SU-DHL-6 (cell line): ENCODE results near the gene SLC39A11.
"Not testable (repeated sequence)": the region's sequence is repeated elsewhere in the genome, so short reads cannot be mapped to it uniquely, and the experiment has no call there.

Source experiments
- H2AFZ ChIP-seq: fragments of 200-600 bp; sonication (generic); 2 replicates; pipeline ENCODE4 v1.6.1; 2014; ENCODE audit warnings: low read depth, mild to moderate bottlenecking, moderate library complexity, mixed read lengths, antibody characterized with exemption, low read length; ENCODE audit not compliant: severe bottlenecking
- H3F3A ChIP-seq: fragments of 200-600 bp; shearing (Covaris generic); 2 replicates; pipeline ENCODE4 v1.6.0; 2016; ENCODE audit warnings: antibody characterized with exemption, mild to moderate bottlenecking; ENCODE audit not compliant: insufficient read depth
- H3K27ac ChIP-seq: fragments of 200-600 bp; sonication (generic); 2 replicates; pipeline ENCODE4 v1.5.1; 2016; ENCODE audit warnings: low read depth, mild to moderate bottlenecking, low read length, moderate library complexity, mixed read lengths
- H3K27me3 ChIP-seq: fragments of 200-600 bp; sonication (generic), shearing (Covaris generic); 2 replicates; pipeline ENCODE4 v1.6.0; 2014; ENCODE audit warnings: mild to moderate bottlenecking, low read length
- H3K36me3 ChIP-seq: fragments of 200-600 bp; sonication (generic); 2 replicates; pipeline ENCODE4 v1.6.1; 2014; ENCODE audit warnings: mild to moderate bottlenecking, low read length, mixed read lengths
- H3K4me2 ChIP-seq: fragments of 300-600, 200-600 bp; shearing (Covaris generic), sonication (generic); 2 replicates; pipeline ENCODE4 v1.6.0; 2014; ENCODE audit warnings: low read length, low read depth, mild to moderate bottlenecking; ENCODE audit not compliant: poor library complexity, severe bottlenecking
- H3K4me3 ChIP-seq: fragments of 200-600 bp; sonication (generic); 2 replicates; pipeline ENCODE4 v1.5.1; 2014; ENCODE audit warnings: antibody characterized with exemption, low read length, mild to moderate bottlenecking, mixed read lengths; ENCODE audit not compliant: insufficient read depth, poor library complexity, severe bottlenecking
- H3K79me2 ChIP-seq: fragments of 200-600 bp; sonication (generic); 2 replicates; pipeline ENCODE4 v1.6.1; 2014; ENCODE audit warnings: mild to moderate bottlenecking, low read length, moderate library complexity; ENCODE audit not compliant: insufficient read depth
- H3K9ac ChIP-seq: fragments of 200-600 bp; sonication (generic); 2 replicates; pipeline ENCODE4 v1.7.0; 2014; ENCODE audit warnings: mild to moderate bottlenecking, low read length
- H3K9me2 ChIP-seq: fragments of 200-600 bp; sonication (generic); replicated peaks from 2 replicates; pipeline ENCODE4 v1.6.1; 2014; ENCODE audit warnings: low read length; ENCODE audit not compliant: insufficient read depth
- H3K9me3 ChIP-seq: fragments of 200-600 bp; sonication (generic); 2 replicates; pipeline ENCODE4 v1.6.1; 2014; ENCODE audit warnings: low read length, mixed read lengths; ENCODE audit not compliant: insufficient read depth
- H4K20me1 ChIP-seq: fragments of 200-600 bp; sonication (generic); 2 replicates; pipeline ENCODE4 v1.6.1; 2014; ENCODE audit warnings: low read depth, mild to moderate bottlenecking, antibody characterized with exemption, low read length, moderate library complexity, mixed read lengths
- CTCF ChIP-seq: fragments of 200-600 bp; sonication (generic); IDR thresholded peaks from one replicate; pipeline ENCODE4 v1.5.1; 2017; ENCODE audit warnings: antibody characterized with exemption, mild to moderate bottlenecking, low read length, moderate library complexity; ENCODE audit not compliant: insufficient read depth, poor library complexity, severe bottlenecking
- EZH2phosphoT487 ChIP-seq: fragments of 200-600 bp; sonication (generic), shearing (Covaris generic); conservative IDR thresholded peaks from 2 replicates; pipeline ENCODE4 v1.6.1; 2018; ENCODE audit warnings: mild to moderate bottlenecking, antibody characterized with exemption, low read length, moderate library complexity, mixed read lengths

SLC39A11 gene

DNA sequence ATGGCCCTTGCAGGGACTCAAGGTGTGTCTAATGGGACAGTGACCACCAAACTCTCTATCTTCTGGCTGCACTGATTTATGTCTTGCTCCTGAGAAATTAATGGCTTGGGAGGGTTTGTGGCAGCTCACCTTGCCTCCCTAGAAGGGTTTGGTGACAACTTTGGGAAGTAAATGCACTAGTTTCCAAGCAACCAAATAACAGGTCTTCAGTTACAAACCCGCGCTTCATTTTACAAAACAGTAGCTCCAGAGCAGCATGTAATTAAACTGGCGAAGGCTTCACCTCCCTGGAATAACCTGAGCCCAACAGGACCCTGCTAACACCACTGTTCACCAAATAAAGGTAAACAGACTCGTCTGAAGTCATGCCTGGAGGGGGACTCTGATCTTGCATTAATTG, 318.3 kb downstream of the SLC39A11 start:
- Histone ChIP-seq H4K20me1 (no peaks in the 10 kb centered on the region), H3K9me2 (no peaks in the 10 kb centered on the region), H3K36me3 (no peaks in the 10 kb centered on the region), H3K9ac (no peak overlapping the region), H3K4me2 (no peak overlapping the region), H3K9me3 (no peaks in the 10 kb centered on the region), H3F3A (0 out of 2 replicates have a peak, but pooled peaks cover 13% of the 10 kb centered on the region), H3K27me3 (no peaks in the 10 kb centered on the region), H2AFZ (no peak overlapping the region), H3K27ac (no peak overlapping the region), H3K4me3 (no peak overlapping the region), H3K79me2 (no peaks in the 10 kb centered on the region)
- TF ChIP-seq EZH2phosphoT487 (no peak), CTCF (no peak)

DNA sequence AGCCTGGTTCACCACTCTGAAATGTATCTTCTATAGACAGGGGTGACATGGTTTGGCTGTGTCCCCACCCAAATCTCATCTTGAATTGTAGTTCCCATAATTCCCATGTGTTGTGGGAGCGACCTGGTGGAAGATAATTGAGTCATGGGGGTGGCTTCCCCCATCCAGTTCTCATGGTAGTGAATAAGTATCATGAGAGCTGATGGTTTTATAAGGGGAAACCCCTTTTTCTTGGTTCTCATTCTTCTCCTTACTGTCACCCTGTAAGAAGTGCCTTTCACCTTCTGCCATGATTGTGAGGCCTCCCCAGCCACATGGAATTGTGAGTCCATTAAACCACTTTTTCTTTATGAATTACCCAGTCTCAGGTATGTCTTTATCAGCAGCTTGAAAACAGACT, 319.3 kb downstream of the SLC39A11 start:
- H3K79me2 ChIP-seq, H2AFZ ChIP-seq, H3K27me3 ChIP-seq: not testable (repeated sequence)

GRCh38 chr17:72772331-72772821, 320.1 kb downstream of the SLC39A11 start:
- Histone ChIP-seq H3K4me2 (peak overlapping the region; percentile 47), H3K79me2 (no peaks in the 10 kb centered on the region), H3K27me3 (no peaks in the 10 kb centered on the region), H3K27ac (peak overlapping the region; percentile 87), H3K9ac (peak overlapping the region; percentile 34; the same call in 1 of the 2 replicates), H3K9me2 (no peaks in the 10 kb centered on the region), H2AFZ (no peak overlapping the region), H3K9me3 (no peaks in the 10 kb centered on the region), H4K20me1 (no peaks in the 10 kb centered on the region), H3K36me3 (no peaks in the 10 kb centered on the region), H3K4me3 (no peak overlapping the region), H3F3A (0 out of 2 replicates have a peak, but pooled peaks cover 13% of the 10 kb centered on the region)
- TF ChIP-seq CTCF (no peak), EZH2phosphoT487 (no peak)

More for the DNA sequence above, 319.3 kb downstream of the SLC39A11 start:
- Histone ChIP-seq H3K27ac (peak overlapping the region; percentile 87), H3K4me2 (peak overlapping the region; percentile 47), H3F3A (0 out of 2 replicates have a peak, but pooled peaks cover 13% of the 10 kb centered on the region)
- H4K20me1 ChIP-seq, H3K36me3 ChIP-seq, H3K9me2 ChIP-seq, H3K4me3 ChIP-seq, H3K9ac ChIP-seq, H3K9me3 ChIP-seq: not testable (repeated sequence)

DNA sequence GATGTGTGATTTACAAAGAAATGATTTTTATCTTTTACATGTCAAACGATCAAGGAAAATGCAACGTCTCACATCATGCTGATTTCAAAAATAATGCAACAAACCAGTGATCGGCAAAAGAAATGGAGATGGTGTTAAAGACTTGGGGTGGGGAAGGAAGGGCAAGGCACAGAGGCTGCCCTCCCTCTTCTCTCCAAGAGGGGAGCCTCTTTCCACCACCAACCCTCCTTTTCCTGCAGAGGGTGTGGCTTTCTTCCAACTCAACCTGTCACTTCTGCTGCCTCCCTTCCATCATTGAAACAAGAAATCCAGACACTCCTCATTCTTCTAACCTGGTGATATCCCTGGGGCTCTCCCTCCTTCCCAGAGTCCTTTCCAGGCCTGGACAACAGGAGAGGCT, 320.8 kb downstream of the SLC39A11 start:
- Histone ChIP-seq H3K79me2 (no peaks in the 10 kb centered on the region), H3K27me3 (no peaks in the 10 kb centered on the region), H3F3A (0 out of 2 replicates have a peak, but pooled peaks cover 13% of the 10 kb centered on the region), H3K9me3 (no peaks in the 10 kb centered on the region), H3K36me3 (no peaks in the 10 kb centered on the region), H4K20me1 (no peaks in the 10 kb centered on the region), H3K9ac (peak overlapping the region; percentile 34; the same call in 1 of the 2 replicates), H3K9me2 (no peaks in the 10 kb centered on the region), H3K4me3 (no peak overlapping the region), H3K27ac (peak overlapping the region; percentile 87), H3K4me2 (peak overlapping the region; percentile 47), H2AFZ (no peak overlapping the region)
- no peak for TF ChIP-seq EZH2phosphoT487
- no peak for TF ChIP-seq CTCF
